ENCODE measurements around the gene NR3C1. TPM values are rescaled to one million over a fixed set of nuclear protein-coding genes. Genes with fewer than 3 reads are reported as not detected.

Gene NR3C1
- total RNA-seq, 1 donor from 2014 or later, result 59.9 TPM

DNA sequence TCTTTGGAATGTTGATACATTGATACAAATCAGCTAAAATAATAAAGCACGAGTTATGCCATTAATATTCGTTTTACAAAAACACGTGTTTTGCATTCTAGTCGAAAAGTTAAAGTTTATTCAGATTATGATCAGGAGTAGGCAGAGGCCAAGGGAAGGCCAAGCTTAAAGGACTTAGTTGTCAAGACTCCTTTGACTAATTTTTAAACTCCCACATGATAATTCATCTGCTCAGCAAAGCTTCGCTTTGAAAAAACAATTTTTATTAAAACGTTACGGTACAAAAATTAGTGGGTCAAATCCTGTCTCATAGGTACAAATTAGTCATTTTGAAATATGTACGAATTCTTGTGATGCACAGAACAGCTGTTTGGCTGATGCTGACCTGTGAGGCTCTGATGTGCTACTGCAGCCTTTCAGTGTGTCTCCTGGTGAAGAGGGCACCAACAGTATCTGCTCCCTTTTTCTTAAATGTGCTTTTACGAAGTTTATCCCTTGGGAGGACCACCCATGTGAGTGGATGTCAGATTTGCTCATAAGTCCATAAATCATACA, 23.0 kb upstream of the NR3C1 start:
- no peak for DNase-seq (ENCODE audit: low read depth)

DNA sequence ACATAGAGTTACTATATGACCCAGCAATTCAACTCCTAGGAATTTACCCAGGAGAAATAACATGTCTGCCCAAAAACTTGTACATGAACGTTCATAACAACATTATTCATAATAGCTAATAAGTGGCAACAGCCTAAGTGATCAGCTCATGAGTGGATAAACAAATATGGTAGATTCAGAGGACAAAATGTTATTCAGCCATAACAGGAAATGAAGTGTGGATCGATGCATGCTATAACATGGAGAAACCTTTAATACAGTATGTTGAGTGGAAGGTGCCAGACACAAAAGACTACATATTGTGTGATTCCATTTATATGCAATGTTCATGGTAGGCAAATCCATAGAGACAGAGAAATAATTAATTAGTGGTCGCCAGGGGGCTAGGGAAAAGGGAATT, 22.3 kb upstream of the NR3C1 start:
- no peak for DNase-seq (ENCODE audit: low read depth)

DNA sequence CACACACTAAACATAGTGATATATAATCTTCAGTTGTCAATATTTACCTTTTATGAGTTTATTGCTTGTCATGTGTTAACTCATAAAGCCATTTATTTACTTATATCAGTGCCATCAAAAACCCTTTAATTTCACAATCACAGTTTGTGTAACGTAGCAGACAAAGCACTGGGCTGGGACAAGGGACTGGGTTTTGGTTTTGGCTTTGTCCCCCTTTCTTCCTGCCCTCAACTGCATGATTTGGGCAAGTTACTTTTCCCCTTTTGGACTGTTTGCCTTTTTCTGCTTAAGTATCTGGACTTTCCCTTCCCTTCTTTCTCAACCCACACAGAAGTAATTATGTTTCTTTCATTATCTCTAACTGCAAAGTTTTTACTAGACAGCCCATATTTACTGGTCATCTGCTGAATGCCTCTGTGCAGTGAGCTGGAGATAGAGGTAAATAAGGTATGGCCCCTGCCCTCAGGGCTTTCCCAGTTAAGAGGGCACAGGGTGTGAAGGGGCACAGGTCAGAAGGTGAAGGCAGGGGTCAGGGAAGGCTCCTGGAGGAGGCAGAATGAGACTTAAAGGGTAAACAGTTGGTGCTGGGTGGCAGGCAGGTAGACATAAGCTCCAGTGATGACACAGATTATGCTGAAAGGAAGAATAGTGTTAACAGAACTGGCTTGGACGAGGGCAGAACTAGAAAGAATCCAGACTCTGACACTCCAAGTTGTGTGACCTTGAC, 14.8 kb upstream of the NR3C1 start:
- no peak for DNase-seq (ENCODE audit: low read depth)

- DNase-seq (ENCODE audit: low read depth), result no peak
Observed at GRCh38 chr5:143417503-143418139, 14.1 kb upstream of the NR3C1 start.

- DNase-seq (ENCODE audit: low read depth), result peak; percentile 48
Observed at GRCh38 chr5:143416411-143416810, 12.9 kb upstream of the NR3C1 start.

GRCh38 chr5:143413958-143414669, 10.6 kb upstream of the NR3C1 start:
- peak; percentile 64 for DNase-seq (ENCODE audit: low read depth)

- DNase-seq (ENCODE audit: low read depth), result no peak
Observed at GRCh38 chr5:143412661-143413342, 9.3 kb upstream of the NR3C1 start.

DNA sequence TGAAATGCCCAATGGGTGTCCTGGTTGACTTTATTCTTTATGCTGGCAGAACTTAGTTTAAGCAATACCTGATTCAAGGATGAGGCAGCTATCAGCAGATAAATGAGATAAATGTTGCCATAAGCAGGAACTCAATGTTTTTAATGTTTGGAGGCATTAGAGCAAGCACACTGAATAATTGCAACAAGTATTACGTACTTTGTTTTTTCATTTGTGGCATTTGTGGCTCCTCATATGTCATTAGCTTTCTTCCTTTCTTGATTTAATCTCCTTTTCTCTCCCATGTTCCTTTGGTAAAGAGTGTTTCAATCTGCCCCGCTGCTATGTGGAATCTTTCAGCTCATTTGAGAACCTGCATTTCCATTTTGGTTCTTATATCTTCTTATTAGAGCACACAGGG, 6.4 kb upstream of the NR3C1 start:
- DNase-seq (ENCODE audit: low read depth), result no peak

DNA sequence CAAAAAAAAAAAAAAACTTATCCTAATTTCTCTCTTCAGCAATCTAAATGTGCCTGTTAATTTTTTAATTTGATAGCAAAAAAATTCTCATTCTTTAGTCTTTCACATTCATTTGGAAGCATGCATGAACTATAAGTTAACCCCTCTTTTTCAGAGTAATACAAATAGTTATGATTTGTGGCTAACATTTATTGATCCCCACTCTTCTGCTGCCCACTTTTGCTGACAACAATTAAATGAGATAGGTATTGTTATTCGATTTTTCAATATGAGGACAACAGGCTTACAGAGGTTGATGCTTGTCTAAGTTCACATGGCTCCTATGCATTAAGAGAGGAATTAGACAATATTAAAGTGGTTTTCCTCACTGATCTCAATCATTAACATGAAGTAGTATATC, 2.9 kb upstream of the NR3C1 start:
- DNase-seq (ENCODE audit: low read depth), result no peak

- DNase-seq (ENCODE audit: low read depth), result no peak
Observed at GRCh38 chr5:143405849-143406098, 2.3 kb upstream of the NR3C1 start.

DNA sequence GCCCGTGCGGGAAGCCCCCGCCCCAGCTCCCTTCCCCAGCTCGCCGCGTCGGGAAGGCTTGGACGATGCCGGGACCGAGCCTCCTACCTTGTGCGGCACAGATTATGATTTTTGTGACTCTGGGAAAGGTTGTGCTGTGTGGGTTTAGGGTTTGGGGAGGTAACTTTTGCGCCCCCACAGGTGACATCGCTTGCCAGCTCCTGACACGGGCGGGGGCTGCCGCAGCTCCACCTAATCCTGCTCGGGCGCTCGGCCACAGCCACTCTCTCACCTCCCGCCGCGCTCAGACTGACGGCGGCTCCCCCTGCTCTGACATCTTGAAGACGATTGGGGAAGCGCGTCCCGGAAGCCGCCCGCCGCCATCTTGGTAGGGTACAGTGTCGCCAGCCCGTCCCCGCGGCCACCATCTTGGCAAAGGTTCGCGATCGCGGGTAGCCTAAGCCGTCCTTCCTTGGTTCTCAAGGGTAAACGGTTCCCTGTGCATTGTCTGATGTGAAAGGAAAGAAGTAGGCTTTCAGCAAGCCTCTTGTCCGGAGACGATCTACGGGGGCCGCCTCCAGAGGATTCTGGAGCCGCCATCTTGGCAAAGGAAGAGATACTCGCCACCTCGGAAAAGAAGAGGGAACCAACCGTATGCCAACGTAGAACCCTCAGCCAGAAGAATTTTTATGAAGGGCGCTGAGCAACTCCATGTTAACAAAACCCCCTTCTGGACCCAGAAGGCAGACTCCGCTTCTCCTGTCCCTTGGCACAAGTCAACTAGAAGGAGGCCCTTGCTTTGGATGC, 1.8 kb upstream of the NR3C1 start:
- DNase-seq (ENCODE audit: low read depth), result peak; percentile 89

- DNase-seq (ENCODE audit: low read depth), result peak; percentile 86
Observed at GRCh38 chr5:143404416-143405062, 1.1 kb upstream of the NR3C1 start.

DNA sequence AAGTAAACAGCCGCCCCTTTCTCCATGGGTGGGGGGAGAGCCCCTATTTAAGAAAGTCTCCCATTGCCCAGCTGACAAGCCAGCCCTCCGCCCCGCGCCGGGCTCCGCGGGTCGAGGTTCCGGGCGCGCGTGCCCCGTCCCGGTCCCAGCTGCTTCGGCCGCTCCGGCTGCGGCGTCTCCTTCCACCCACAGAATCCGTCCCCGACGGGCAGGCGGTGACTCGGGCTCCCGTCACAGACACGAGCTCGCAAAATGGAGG, 223 bp downstream of the NR3C1 start:
- no peak for DNase-seq (ENCODE audit: low read depth)

DNA sequence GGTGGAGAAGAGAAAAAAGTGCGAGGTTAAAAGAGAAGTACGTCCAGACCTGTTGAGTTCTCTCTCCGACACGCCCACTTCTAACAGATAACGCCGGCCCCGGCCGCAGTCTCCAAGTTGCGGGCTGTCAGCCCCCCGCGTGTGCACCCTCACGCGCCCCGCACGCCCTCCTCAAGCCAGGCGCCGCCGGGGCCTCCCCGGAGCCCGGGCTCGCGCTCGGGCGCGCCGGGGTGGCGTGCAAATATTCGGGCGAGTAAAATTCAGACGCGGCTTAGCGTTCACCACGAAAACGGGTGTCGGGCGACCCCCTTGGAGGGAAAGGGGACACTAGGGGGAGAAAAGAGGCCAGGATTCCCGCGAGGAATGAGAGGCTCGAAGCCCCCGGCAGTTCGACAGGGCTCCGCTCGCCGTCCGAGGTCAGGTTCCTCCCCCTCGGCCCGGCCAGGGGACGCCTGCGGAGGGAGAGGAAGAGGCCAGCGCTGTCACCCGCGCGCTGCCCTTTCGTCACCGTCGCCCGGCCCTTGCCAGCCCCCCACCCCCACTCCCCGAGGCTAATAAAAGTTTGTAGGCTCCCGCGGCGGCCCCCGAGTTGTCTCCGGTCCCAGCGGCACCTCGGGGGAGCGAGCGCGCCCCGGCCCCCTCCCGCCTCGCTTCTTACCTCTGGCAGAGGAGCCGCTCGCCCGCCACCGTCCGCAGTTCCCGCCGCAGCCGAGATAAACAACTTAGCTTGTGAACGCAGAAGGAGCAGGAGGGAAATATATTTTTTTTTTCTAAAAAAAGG, 743 bp downstream of the NR3C1 start:
- DNase-seq (ENCODE audit: low read depth), result peak; percentile 69

GRCh38 chr5:143402017-143402552, 1.4 kb downstream of the NR3C1 start:
- DNase-seq (ENCODE audit: low read depth), result peak; percentile 29

DNA sequence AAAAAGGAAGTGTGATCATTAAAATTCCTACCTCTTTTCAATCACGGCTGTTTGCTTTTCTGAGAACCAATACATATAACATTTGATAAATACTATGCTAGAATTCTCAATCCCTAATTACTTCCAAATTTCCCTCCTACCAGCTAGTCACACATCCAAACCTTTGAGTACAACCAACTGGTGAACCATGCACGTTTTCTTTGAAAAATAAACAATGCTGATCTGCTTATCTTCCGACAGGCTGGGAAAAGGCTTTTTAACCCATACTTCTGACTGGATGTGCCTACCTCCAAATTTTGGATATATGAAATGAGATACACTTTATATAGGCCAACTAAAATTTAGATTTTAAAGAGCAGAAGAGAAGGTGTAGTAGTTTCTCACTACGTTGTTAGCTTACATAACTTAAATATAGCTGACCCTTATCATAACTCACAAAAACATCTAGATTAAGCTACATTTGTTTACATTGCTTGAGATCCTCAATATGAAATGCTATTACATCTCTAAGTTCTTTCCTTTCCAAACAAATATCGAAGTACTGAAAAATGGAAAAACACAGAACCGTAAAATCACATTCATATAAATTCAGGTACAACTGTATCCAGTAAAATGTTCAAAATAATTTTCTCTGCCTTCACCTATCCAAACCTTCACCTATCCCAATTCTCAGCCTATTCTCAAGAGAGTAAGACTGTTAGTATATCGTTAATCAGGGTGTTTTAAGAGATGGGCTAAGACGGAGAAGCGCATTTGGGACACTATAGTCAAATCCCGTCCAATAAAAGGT, 2.1 kb downstream of the NR3C1 start:
- peak; percentile 32 for DNase-seq (ENCODE audit: low read depth)

DNA sequence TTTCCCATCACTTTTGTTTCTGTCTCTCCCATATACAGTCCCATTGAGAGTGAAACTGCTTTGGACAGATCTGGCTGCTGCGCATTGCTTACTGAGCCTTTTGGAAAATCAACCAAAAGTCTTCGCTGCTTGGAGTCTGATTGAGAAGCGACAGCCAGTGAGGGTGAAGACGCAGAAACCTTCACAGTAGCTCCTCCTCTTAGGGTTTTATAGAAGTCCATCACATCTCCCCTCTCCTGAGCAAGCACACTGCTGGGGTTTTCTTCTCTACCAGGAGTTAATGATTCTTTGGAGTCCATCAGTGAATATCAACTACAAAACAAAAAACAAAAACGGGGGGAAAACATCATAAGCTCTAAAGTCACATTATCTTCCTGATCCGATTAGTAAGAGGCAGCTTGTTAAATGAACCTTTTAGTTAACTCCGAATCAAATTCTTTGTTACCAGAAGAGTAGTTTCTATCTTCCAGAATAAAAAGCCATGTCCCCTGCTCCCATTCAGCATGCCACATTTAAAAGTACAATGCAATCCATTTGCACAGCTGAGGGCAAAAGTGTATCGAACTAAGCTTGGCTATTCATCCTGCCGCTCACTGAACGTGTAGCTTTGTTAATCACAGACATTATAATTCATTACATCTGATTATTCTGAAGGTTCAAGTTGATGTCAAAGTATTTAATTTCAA, 2.8 kb downstream of the NR3C1 start:
- peak; percentile 68 for DNase-seq (ENCODE audit: low read depth)

Data from myocyte (in vitro differentiated cells).